ENCODE measurements around the gene SLCO4A1. TPM values are rescaled to one million over a fixed set of nuclear protein-coding genes. Genes with fewer than 3 reads are reported as not detected.
A peak's percentile ranks its signal among the peaks of the same experiment; 100 is the strongest.

SLCO4A1 gene
- total RNA-seq, 3 donors from 2014 or later = 13.3 to 18.5 (median 15.0) TPM

DNA sequence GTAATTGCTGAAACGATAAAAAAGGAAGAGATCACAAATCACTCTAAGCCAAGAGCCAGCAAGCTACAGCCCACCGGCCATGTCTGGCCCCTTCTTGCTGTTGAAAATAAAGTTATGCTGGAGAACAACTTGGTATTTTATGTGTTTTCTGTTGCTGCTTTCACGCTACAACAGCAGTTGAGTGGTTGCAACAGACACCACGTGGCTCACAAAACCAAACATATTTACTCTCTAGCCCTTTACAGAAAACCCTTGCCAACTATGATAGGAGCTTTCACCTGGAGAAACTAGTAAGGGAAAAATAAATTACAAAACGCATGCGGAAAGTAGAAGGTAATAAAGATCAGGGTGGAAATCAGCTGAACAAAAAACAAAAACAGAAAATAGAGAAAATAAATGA lies 41.1 kb upstream of the SLCO4A1 start:
- H3K4me1 ChIP-seq (ENCODE audit: low read depth) = peaks cover 20% of the 10 kb centered on the region
- no peak overlapping the region for H3K4me3 ChIP-seq
- peaks cover 6% of the 10 kb centered on the region for H3K9me3 ChIP-seq
- intact Hi-C loops (cut with DNase I, micrococcal nuclease) = no loop called here
- ATAC-seq (no peak), DNase-seq (no peak)
- H3K36me3 ChIP-seq (ENCODE audit: low read depth) = no peaks in the 10 kb centered on the region
- no peak for TF ChIP-seq CTCF (IDR thresholded peaks at IDR 0.05)

- ATAC-seq (no peak), DNase-seq (no peak)
- Histone ChIP-seq H3K36me3 (ENCODE audit: low read depth) (no peaks in the 10 kb centered on the region), H3K4me1 (ENCODE audit: low read depth) (peaks cover 16% of the 10 kb centered on the region), H3K4me3 (no peak overlapping the region), H3K9me3 (peaks cover 6% of the 10 kb centered on the region)
- intact Hi-C loops (cut with DNase I, micrococcal nuclease) = no loop called here
- TF ChIP-seq CTCF (IDR thresholded peaks at IDR 0.05) = no peak
Observed at GRCh38 chr20:62601714-62602113, 40.6 kb upstream of the SLCO4A1 start.

GRCh38 chr20:62602550-62602949 lies 39.8 kb upstream of the SLCO4A1 start:
- H3K4me3 ChIP-seq = no peak overlapping the region
- intact Hi-C loops (cut with DNase I, micrococcal nuclease) = no loop called here
- DNase-seq (peak in 2 of 3 donors; percentile 17 to 68), ATAC-seq (peak; percentile 24)
- H3K36me3 ChIP-seq (ENCODE audit: low read depth) = no peaks in the 10 kb centered on the region
- no peak for TF ChIP-seq CTCF (IDR thresholded peaks at IDR 0.05)
- peaks cover 6% of the 10 kb centered on the region for H3K9me3 ChIP-seq
- H3K4me1 ChIP-seq (ENCODE audit: low read depth) = peaks cover 15% of the 10 kb centered on the region

DNA sequence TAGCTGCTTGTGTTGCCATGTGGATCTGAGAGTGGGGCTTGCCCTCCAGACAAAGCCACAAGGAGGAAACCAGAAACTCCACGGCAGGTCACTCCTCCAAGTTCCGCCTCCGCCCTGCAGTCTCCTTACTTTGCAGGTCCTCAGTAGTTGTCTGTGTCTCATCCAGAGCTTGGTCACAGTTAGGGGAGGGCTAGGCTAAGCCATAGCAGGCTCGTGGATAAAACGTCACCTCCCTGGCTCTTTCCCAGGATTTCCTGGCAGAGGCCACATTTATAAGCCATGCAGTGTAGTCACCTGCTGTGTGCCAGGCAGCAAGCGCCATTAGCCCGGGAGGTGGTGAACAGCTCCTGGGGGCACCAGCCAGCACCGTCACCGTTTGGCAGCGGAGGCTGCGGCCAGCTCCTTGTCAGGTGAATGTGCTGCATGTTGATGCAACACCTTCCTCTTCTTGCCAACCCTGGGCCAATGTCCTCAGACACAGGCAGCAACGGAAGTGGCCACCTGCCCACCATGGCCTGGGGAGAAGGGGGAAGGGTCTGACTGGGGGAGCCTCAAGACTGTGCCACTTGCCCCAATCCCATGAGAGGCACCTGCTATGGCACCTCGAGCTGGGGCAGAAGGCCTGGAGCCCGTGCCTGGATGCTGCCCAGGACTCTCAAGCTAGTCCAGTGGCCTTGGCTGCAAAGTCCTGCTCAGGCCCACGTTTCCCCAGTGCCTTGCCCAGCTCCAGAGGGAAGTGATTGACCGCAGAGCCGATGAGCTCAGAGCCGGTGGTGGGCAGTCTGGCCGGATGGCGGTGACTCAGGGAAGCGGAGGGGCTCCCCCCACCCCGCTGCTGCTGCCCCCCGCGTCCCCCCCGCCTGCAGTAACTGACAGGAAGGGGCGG lies 39.0 kb upstream of the SLCO4A1 start:
- H3K4me1 ChIP-seq (ENCODE audit: low read depth) = peaks cover 15% of the 10 kb centered on the region
- TF ChIP-seq CTCF (IDR thresholded peaks at IDR 0.05) = no peak
- intact Hi-C loops (cut with DNase I, micrococcal nuclease) = no loop called here
- no peaks in the 10 kb centered on the region for H3K36me3 ChIP-seq (ENCODE audit: low read depth)
- no peak overlapping the region for H3K4me3 ChIP-seq
- DNase-seq (peak; percentile 42 to 83 (median 54)), ATAC-seq (peak; percentile 54)
- peaks cover 6% of the 10 kb centered on the region for H3K9me3 ChIP-seq

DNA sequence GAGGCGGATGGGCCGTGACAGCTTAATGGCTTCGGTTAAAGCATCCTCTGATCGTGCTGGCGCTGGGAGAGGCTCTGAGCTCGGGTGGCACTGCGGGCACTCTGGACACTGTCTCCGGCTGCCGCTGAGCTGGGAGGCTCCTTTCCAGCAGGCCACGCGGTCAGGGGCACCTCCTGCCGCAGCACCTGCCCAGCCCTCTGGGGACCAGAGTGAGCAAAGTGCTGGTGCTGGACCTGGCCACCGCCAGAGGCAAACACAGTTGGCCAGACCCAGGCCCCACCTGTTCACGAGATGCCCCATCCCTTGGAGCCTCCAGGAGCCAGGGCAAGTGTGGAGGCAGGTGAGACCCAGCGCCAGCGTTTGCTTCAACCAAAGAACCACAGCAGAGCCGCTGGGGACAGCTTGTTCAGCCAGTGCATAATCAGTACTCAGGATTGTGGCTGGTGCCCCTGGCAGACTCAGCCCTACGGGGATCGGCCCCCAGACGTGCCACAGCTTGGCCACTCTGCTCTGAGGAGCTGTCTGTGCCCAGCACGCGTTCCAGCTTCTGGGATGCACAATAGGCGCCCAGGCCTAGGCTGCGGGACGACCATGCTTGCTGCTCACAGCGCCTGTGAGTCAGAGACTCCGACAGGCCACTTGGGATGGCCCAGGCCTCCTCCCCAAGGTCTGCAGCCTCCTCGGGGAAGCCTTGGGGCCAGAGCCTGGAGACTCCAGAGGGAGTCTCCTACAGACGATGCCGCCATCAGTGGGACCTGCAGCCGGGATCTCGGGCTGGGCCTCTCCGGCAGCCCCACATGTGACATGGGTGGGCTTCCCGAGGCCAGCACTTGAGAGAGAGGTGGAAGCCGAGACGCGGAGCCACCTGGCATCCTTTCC lies 38.2 kb upstream of the SLCO4A1 start:
- intact Hi-C loops (cut with DNase I, micrococcal nuclease) = no loop called here
- Histone ChIP-seq H3K9me3 (no peaks in the 10 kb centered on the region), H3K4me1 (ENCODE audit: low read depth) (peaks cover 15% of the 10 kb centered on the region), H3K36me3 (ENCODE audit: low read depth) (no peaks in the 10 kb centered on the region), H3K4me3 (no peak overlapping the region)
- TF ChIP-seq CTCF (IDR thresholded peaks at IDR 0.05) = no peak
- no peak for ATAC-seq
- DNase-seq = peak in 1 of 3 donors; percentile 55

All from mucosa of descending colon (tissue), 3 donors.